GM19438 (cell line): Measurements from ENCODE around the gene MSRB1.

Source experiments
- ATAC-seq: cut with Tn5 transposase; IDR thresholded peaks from one replicate; pipeline ENCODE4 v1.9.1; 2021; ENCODE audit warnings: low read depth; ENCODE audit not compliant: unreplicated experiment

Gene MSRB1

DNA sequence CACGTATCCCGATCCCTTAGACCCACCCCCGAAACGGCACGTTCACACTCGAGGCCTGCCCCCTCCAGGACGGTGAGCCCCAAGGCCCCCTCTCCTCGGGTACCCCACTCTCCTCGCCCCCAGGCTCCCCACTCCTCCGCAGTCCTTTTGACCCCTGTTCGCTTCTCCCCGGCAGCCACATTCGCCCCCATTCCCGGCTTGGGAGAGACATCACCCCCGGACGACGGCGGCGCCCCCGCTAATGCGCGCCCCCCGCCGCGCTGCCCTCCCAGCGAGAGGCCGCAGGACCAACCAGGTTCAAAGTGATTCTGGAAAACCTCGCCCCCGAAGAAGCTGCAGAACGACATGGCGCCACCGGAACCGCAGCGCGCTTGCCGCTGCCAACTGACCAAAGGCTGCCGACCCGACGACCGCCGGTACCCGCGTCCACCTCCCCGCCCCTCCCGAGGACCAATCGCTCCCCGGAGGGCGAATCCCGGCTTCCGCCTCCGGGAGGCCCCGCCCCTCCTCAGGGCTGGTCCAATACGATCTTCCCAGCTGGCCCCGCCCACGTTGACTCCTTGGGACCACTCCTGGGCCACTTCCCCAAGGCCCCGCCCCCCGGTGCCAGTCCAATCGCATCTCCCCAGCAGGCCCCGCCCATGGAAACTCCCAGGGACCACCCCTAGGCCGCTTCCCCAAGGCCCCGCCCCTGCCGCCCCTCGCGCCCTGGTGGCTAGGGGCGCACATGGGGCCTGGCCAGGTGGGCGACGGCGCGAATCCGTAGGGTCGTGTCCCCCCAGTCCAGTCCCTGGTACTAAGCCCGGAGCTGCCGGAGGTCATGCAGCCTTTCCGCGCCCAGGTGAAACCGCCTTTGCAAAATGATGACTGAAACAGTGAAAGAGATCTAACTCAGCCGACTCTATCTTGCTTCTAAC, at the start of gene MSRB1:
Gene MSRB1, minus strand, starts transcription at position 390 of the 917 bp plus-strand sequence. Its CDS starts 43 bp downstream, at position 347.
- ATAC-seq: peak; percentile 93

DNA sequence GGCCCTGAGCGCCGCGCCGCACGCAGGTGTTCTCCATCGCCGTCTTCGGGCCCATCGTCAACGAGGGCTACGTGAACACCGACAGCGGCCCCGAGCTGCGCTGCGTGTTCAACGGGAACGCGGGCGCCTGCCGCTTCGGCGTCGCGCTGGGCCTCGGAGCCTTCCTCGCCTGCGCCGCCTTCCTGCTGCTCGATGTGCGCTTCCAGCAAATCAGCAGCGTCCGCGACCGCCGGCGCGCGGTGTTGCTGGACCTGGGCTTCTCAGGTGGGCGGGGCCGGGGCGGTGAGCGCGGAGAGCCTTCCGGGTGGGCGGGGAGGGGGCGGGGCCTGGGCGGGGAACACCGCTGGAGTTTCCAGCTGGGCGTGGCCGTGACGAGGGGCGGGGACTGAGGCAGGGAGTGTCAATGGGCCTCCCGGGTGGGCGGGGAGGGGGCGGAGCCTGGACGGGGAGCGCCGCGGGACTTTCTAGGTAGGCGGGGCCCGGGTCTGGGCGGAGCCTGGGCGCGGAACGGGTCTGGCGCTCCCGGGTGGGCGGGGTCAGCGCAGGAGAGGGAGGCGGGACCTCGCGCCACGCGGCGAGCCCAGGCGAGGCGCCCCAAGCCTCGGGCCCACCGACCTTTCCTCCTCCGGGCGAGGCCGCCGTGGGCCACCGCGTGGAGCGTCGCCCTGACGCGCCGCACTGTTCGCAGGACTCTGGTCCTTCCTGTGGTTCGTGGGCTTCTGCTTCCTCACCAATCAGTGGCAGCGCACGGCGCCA, 49.1 kb upstream of the MSRB1 start:
- no peak for ATAC-seq

DNA sequence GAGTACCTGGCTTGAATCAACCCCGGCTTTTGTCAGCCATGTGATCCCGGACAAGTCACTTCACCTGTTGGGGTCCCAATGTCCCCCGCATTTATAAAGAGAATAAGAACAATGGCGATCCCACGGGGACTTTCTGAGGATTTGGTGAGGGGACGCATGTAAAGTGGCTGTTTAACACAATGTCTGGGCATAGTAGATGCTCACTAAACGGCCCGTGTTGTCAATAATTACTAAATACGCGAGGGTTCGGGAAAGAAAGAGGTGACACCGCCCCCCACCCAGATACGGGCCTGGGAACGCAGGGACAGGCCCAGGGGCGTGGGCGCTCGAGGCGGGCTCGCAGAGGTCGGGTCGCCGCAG, 48.6 kb upstream of the MSRB1 start:
- ATAC-seq: no peak

GRCh38 chr16:1991135-1991551, 48.1 kb upstream of the MSRB1 start:
- no peak for ATAC-seq

DNA sequence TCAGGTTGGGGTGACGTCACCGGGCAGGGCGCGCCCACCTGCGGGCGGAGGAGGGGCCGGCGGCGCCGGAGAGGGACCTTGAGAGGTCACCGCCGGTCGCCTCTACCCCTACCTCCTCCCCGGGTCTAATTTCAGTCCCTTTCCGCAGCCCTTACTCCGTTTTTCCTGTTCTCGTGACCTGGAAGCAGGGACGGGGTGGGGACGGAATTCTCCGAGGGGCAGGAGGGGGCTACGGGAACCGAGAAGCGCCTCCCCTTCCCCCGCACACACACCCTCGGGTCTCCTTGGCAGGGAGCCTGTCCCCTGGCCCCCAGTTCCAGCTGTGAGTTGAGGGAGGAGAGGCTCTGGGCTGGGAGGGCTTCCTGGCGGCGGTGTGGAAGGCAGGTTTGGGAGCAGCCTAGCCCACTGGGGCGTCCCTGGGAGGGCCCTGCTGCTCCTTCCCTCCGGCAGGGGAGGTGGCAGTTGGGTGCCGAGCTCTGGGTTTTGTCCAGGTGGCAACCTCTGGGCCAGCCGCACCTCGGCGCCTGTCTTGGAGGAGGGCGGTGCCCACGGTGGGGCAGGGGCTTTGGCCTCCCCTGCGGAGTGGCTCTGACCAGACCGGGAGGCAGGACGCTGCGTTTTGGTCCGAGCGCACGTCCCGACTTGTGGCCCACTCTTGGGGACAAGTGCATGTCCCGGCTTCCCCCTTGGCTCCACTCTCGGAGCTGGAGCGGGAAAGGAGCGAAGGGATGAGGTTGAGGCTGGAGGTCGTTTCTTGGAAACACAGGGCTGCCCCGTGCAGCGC, 47.5 kb upstream of the MSRB1 start:
- no peak for ATAC-seq

- ATAC-seq: no peak
Measured at GRCh38 chr16:1990101-1990350, 47.0 kb upstream of the MSRB1 start.

DNA sequence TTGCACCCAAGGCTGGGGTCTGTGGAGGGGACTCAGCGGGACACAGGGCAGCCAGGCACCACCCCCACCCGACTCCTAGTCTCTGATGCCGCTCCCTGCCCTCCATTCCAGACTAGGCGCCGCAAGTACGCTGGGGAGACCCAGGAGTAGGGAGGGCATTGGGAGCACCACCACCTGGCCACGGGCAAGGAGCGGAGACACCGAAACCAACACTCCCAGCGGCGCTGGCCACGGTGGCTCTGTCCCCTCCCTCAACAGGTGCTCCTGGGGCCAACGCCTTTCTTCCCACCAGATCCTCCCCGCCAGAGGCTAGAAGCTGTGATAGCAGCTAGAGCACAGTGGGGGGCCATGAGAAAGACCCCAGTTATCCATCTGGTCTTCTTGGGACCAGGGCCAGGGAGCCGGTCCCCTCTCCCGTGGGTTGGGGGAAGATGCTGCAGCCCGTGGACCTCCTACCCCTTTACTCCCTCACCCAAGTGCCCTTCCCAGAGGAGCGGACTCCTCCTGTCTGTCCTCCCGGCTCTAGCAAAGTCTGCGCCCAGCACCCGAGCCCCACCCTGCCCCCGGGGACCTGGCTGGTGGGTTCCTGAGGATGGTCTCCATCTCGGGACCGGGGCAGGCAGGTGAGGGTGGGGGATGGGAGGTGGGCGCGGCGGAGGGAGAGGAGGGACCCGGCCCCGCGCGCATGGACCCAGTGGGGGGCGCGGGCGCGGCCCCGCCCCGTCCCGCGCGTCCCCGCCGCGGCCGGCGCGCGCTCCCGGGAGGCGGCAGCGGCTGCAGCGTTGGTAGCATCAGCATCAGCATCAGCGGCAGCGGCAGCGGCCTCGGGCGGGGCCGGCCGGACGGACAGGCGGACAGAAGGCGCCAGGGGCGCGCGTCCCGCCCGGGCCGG, 46.5 kb upstream of the MSRB1 start, which contains the start of gene SYNGR3:
Gene SYNGR3, plus strand, starts transcription at position 762 of the 892 bp plus-strand sequence. CDS start 133 bp downstream, outside the sequence.
- ATAC-seq: no peak

DNA sequence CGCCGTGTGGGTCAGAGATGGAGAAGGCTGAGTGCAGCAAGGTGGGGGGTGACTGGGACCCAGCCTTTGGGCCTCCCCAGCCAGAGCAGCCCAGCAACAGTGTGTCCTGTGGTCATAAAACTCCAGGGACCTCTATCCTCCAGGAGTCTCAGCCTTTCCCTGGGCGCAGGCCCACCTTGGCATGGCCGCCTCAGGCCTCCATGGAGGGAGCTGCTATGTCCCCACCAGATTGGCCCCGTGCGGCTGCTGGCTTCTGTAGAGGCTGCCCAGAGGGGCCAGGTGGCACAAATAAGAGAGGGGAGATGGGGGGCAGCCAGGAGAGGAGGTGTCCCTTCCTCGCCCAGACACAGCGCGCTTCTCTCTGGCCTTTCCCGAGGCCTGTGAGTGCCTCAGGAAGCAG, 44.2 kb upstream of the MSRB1 start:
- no peak for ATAC-seq

- ATAC-seq: no peak
Measured at GRCh38 chr16:1985466-1986150, 42.6 kb upstream of the MSRB1 start.

DNA sequence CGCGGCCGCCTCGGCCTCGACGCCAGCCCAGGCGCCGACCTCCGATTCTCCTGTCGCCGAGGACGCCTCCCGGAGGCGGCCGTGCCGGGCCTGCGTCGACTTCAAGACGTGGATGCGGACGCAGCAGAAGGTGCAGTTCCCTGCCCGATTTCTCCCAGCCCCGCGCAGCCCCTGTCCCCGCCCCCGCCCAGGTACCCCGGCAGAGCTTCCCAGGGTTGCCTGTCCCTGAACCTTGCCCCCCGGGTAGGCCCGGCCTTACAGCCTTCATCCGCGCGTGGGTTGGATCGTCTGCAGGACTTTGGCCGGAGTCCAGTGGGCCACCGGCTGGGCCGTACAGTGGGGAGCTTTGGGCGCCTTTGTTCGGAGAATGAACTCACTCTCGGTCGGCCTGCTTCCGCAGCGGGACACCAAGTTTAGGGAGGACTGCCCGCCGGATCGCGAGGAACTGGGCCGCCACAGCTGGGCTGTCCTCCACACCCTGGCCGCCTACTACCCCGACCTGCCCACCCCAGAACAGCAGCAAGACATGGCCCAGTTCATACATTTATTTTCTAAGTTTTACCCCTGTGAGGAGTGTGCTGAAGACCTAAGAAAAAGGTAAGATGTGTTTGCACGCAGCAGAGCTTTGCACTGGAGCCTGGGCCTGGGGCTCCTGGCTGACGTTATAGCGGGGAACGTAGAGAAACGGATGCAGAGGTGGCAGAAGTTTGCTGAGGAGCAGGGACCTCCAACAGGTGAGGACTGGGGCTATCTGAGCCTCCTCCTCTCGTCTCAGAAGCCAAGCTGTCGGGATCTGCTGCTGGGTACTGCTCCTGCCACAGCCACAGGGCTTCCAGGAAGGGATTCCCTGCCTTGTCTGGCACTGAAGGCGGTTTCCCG, 41.6 kb upstream of the MSRB1 start:
- ATAC-seq: no peak

DNA sequence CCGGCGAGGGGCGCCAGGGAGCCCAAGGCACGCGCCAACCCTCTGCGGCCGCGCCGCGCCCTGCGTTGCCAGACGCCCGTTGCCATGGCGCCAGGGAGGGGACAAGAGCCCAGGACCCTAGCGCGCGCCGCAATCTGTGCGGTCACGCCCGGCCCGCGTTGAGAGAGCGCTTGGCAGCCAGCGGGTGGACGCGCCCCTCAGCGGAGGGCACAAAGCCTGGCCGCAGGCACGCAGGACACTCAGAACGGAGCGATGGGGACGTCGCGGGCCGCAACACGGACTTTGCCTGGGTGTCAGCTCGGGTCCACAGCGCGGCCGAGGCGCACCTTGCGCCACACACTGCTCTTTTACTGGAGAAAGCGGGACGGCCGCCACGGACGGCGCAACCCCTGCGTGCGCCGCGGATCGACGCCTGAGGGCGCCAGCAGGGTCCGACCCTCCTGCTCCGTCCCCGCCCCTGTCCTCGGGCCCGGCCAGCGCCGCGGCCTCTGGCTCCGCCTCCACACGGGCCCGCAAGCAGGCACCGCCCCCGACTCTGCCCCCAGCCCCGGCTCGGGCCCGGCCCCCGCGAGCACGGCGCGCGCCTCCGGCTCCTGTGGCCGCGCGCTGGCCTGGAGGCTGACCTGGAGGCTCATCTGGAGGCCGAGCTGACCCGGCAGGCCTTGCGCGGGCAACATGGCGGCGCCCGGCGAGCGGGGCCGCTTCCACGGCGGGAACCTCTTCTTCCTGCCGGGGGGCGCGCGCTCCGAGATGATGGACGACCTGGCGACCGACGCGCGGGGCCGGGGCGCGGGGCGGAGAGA, 40.7 kb upstream of the MSRB1 start, which contains the start of gene GFER:
Gene GFER, plus strand, starts transcription at position 650 of the 803 bp plus-strand sequence. Its CDS starts 26 bp downstream, at position 676.
- ATAC-seq: peak; percentile 68

DNA sequence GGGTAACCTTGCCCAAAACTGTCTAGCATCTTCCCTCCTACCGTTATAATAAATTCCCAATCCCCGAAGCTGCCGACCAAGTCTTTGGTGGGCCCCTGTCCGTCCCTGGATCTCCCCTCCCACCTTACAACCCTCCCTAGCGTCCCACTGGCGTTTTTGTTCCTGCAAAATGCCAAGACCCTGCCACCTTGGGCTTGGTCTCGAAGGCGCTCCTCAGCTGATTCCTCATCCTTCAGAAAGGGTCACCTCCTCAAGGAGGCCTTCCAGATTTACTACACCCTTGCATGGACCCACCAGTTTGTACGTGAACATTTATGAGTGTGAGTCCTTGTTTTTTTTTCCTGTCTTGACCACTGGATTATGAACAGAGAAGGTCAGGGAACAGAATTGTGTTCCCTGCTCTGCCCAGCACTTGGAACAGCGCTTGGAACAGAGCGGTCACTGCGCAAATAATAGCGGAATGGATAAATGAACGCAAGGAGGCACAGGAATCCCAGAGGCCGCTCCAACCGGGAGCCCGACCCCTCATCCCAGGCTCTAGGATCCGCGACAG, 40.1 kb upstream of the MSRB1 start:
- no peak for ATAC-seq

GRCh38 chr16:1982013-1982433, 39.0 kb upstream of the MSRB1 start:
- ATAC-seq: no peak

DNA sequence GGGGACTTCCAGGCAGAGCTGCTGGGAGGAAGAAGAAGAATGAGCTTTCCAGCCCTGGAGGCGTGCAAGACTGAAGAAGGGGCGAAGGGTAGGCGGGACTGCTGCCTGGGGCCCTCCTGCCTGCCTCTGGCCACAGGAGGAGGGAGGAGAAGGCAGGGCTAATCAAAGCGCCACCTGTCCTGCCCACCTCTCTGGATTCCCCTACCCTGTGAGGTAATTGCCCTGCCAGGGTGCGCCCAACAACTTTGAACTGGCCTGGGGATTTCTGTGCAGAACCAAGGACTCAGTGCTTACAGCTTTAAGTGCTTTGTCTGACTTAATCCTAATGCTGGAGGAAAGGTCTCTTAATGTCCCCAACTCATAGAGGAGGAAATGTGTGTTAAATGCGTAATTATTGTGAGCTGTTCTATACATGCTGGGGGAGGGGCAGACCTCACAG, 38.4 kb upstream of the MSRB1 start, which contains the start of gene NOXO1:
Gene NOXO1, minus strand, starts transcription at position 72 of the 439 bp plus-strand sequence. CDS start 290 bp downstream, outside the sequence.
- ATAC-seq: no peak

DNA sequence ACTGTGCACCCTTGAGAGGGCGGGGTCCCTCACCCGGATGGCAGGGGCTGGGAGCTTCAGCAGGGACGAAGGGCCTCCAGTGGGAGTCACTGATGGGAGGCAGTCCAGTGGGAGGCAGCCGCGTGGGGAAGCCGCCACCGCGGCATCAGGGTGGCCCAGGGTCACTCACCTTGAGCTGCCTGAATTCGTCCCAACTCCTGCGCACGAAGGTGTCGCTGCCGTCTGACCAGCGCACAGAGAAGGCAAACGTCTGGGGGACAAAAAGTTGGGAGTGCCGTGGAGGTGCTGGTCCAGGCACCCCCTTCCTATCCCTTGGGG, 37.7 kb upstream of the MSRB1 start:
- ATAC-seq: no peak

DNA sequence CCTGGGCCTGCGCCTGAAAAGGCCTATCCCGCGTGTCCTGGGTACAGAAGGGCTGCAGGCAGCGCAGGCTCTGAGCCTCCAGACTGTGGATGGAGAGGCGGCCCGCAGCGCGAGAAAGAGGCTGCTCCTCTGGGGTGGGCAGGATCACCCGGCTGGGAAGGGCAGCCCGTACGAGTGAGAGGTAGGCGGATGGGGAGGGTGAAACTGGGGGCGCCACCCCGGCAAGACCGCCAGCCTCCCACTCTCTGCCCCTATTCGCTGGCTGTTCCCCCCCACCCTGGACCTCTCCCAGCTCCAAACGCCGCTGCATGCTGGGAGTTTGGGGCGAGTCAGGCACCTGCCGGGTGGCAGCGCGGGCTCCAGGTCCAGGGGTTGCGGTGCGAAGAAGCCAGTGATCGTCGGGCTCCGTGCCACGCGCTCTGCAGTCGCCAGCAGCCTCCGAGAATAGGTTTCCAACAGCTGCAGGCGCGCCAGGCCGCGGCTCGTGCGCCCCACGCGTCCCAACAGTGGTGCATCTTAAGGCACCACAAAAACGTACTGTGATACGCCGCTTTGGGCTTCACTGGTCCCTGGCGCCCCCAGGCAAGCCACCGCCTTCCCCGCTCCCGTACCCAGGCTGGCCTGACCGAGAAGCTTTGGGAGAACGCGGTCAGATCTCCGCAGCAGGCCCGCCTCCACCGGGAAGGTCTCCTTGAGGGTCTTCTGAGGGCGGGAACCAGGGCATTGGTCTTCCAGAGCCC, 37.2 kb upstream of the MSRB1 start:
- no peak for ATAC-seq
